GM21447 (cell line): Measurements from ENCODE around the gene LRRC8B.
"Not testable (repeated sequence)": the region's sequence is repeated elsewhere in the genome, so short reads cannot be mapped to it uniquely, and the experiment has no call there.

ENCODE experiments used
- ATAC-seq: cut with Tn5 transposase; IDR thresholded peaks from one replicate; pipeline ENCODE4 v1.9.1; 2021; ENCODE audit not compliant: unreplicated experiment

The LRRC8B gene

DNA sequence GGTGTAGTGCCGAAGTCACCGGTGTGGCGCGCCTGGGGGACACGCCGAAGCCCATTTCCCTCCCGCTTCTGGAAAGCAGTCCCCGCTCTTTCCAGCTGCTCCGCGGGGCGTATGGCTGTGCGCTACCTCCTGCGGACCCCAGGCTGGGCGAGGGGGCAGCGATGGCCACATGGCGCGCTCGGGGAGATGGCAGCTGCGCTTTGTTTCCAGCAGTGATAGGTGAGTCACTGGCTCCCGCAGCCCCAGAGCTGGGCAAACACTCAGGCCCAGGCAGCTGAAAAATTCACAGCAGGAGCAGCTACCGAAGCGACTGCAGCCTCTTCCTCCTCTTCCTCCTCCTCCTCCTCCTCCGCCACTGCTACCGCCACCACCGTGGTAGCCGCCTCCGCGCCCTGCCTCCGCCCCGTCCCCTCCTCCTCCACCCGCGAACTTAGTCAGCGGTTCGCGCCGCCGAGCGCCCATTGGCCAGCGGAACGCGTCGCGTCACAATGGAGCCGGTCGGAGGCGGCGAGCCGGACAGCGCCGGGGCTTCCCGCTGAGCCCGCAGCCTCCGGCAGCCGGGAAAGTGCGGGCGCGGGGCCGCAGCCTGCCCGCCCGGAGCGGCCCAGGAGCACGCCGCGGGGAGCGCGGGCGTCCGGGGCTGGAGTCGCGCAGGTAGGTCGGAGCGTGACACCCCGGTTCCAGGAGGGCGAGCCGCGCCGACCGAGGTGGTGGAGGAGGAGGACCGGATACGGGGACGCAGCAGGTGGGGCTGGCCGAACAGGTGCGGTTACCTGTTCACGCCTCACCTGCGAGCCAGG is at the start of gene LRRC8B:
LRRC8B (plus strand) TSS at position 461 of the 800 bp plus-strand sequence. CDS start 57,822 bp downstream, outside the sequence.
- peak; percentile 78 for ATAC-seq

DNA sequence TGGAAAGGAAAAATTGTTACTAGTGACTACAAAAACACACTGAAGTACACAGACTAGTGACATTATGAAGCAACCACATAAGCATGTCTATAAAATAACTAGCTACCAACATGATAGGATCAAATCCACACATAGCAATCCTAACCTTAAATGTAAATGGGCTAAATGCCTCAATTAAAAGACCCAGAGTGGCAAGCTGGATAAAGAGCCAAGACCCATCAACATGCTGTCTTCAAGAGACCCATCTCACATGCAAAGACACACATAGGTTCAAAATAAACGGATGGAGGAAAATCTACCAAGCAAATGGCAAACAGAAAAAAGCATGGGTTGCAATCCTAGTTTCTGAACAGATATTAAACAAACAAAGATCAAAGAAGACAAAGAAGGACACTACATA is 49.4 kb upstream of the LRRC8B start:
- ATAC-seq = no peak

DNA sequence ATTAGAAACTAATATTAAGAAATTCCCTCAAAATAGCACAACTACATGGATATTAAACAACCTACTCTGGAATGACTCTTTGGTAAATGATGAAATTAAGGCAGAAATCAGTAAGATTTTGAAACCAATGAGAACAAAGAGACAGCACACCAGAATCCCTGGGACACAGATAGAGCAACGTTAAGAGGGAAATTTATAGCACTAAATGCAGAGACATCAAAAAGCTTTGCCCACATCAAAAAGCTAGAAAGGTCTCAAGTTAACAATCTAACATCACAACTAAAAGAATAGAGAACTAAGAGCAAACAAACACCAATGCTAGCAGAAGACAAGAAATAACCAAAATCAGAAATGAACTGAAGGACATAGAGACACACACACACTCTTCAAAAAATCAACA is 48.6 kb upstream of the LRRC8B start:
- no peak for ATAC-seq

DNA sequence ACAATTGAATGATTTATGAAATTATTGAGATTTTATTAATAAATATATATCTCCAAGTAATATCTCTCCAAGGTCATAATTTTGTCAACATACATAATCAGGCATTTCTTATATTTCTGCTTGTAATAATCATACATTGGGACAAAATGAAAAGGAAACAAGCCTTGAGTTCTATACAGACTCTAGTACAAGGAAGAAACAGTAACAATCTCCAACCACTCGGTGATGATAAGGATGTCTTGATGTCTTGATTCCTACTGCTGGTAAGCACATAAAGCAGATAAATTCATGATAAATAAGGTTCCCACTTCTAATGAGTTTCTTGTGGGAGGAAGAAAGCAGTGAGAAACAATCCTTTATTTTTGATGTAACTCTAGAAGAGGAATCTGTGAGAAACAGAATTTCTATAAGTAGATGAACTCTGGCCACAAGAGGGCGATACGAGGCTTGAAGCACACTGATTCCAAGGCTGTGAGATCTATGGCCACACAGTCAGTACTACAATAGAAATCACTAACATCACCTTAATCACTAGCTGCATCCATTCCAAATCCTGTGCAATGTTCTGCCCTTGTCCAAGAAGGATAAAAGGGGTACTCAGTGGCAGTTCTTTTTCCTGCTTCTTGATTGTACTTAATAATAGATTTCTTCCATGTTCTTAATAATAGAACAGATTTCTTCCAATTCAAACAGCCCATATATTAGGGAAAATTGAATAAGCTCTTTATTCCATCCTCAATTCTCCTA is 41.4 kb upstream of the LRRC8B start:
- ATAC-seq = peak; percentile 57

DNA sequence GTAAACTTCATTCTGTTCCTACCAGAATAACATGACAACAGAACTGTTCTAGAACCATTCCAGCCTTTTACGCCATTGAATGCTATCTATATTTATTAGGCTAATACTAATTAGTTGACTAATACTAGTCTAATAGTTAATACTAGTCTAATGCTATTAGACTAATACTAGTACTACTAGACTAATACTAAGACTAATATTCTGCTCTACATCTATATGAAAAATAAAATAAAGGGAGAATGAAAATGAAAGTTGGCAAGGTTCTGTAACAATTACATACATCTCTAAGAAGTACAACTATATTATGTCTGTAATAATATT is 40.9 kb upstream of the LRRC8B start:
- no peak for ATAC-seq

DNA sequence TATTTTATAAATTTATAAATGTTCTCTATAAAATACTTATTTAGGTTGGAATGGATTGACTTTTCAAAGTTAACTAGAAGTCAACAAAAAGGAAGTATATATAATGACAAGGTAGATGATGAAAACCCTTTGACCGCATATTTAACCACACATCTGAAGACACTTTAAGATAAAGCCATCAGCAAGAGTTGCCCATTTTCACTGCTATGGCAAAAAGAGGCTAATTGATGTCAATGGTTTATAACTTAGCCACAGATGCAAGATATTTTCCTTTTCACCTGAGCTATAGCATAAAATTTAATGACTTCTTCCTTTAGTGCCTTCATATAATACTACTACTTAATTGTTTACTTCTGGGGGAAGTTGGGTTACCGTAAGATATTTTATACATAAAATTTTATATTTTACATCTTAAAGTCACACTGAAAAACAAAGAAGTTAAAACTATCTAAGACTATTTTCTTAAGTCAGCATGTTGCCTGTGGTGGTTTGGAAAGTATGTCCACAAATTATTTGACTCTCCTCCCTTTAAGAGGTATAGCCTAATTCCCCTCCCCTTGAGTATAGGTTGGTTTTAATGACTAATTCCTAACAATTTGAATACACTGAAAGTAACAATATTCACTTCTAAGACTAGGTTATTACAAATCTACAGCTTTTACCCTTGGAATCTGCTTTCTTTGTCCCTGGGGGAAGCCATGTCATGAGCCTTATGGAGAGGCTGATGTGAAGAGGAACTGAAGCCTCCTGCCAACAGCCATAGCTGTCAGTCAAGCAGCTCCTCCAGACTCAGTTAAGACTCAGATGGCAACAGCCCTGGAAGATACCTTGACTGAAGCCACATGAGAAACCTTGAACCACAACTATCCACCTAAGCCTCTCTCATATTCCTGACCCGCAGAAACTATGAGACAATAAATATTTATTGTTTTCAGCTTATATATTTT is 40.3 kb upstream of the LRRC8B start:
- ATAC-seq = no peak

DNA sequence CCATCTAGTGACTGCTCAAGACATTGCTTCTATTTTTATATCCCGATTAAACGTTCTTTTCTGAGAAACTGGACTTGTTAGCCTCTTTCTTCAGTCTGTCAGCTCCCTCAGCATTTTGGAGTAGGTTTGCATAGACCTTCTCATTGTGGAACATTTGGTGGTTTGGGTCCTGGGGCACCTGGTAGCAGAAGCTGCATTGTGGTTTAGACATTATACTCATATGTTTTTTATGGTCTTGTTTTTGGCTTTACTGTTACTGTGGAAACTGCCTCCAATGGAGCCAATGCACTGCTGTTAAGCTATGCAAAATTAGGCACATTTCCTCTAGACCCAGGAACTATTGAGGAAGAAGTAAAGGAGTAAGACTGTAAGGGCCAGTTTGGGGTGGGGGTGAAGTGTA is 36.7 kb upstream of the LRRC8B start:
- no peak for ATAC-seq

DNA sequence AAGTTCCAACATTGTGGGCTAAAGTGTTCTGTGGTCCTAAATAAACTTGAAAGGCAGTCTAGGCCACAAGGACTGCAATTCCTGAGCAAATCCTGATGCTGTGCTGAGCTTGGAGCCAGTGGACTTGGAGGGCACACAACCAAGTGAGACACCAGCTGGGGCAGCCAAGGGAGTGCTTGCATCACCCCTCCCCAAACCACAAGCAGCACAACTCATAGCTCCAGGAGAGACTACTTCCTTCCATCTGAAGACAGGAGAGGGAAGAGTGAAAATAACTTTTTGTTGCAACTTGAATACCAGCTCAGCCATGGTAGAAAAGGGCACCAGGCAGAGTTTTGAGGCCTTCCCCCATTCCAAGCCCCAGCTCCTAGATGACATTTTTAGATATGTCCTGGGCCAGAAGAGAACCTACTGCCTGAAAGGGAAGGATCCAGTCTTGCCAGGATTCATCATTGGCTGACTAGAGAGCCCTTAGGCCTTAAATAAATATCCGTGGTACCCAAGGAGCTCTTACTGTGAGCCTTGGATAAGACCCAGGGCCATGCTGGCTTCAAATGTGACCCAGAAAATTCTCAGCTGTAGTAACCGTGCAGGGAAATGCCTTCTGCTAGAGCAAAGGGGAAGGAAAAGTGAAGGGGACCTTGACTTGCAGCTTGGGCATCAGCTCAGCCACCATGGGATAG is 35.4 kb upstream of the LRRC8B start:
- no peak for ATAC-seq

DNA sequence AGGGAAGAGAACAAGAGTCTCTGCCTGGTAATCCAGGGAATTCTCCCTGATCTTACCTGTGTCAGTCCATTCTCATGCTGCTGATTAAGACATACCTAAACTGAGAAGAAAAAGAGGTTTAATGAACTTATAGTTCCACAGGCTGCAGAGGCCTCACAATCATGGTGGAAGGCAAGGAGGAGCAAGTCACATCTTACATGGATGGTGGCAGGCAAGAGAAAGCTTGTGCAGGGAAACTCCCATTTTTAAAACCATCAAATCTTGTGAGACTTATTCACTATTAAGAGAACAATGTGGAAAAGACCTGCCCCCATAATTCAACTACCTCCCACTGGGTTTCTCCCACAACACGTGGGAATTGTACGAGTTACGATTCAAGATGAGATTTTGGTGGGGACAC is 34.2 kb upstream of the LRRC8B start:
- no peak for ATAC-seq

DNA sequence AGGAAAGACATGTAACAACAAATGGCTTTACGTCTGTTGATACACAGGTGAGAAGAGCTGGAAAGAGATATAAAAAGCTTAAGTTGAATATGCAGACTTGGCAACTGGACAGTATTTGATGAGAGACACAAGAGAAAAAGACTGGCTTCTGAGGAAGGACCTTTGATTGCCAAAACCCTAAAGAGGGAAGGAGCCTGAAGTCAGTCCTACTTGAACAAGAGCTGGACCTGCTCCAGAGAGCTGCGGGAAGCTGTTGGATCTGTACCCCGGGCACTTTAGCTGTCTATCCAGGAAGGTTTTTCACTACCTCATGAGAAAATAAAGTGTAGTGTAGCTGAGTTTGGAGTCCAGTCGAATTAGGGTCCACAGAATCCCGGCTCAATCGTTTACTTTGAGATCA is 25.3 kb upstream of the LRRC8B start:
- no peak for ATAC-seq

DNA sequence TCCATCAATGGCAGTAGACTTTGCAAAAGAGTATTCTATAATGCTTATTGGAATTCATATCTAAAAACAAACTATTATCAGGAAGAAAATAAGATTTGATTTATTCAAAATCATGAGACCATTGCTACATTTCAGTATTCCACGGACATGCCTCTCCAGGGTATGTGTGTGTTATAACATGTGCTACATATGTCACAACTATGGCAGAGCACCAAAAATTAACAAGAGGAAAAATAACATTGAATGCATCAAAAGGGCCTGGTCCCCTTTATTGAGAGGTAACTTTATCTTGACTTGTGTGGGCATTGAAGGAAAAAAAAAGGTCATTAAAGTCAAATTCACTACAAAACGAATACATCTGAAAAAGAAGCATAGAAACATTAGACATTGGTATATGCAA is 22.6 kb upstream of the LRRC8B start:
- ATAC-seq = no peak

DNA sequence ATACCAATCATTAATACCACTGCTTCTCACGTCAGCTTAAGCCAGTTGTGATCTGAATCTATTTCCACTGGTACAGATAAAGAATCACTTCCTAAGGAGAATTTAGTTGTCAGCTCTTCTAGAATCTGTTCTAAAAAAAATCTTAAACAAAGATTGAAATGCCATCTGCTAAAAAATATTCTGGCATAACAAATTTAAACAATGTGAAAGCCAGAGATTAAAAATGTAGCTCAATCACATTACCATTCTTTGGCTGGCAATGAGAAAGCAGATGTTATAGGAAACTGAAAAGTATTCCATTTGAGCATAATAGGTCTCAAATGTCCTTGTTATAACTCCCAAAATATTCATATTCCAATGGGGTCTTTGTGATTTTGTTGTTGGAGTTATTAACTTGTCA is 21.7 kb upstream of the LRRC8B start:
- no peak for ATAC-seq

DNA sequence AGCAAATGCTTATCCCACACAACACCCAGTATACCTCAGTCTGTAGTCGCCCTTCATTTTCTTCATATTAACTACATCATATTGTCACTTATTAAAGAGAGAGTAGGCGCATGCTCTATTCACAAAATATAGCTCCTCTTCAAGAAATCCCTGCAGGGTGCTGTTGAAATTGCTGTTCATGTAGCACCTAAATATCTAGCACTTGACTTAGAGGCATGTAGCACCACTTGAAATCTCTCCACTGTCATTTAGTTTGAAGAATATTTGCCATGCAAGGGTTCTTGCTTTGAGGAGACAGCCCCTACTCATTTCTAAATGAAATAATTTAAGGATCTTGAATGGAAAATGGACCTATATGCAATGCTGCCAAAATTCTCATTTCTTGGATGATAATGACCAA is 20.9 kb upstream of the LRRC8B start:
- no peak for ATAC-seq

DNA sequence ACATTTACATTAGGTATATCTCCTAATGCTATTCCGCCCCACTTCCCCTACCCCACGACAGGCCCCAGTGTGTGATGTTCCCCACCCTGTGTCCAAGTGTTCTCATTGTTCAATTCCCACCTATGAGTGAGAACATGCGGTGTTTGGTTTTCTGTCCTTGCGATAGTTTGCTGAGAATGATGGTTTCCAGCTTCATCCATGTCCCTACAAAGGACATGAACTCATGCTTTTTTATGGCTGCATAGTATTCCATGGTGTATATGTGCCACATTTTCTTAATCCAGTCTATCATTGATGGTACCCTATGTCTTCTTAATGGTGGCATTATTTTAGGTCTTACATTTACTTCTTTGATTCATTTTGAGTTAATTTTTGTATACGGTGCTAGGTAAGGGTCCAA is 14.6 kb upstream of the LRRC8B start:
- ATAC-seq = not testable (repeated sequence)

DNA sequence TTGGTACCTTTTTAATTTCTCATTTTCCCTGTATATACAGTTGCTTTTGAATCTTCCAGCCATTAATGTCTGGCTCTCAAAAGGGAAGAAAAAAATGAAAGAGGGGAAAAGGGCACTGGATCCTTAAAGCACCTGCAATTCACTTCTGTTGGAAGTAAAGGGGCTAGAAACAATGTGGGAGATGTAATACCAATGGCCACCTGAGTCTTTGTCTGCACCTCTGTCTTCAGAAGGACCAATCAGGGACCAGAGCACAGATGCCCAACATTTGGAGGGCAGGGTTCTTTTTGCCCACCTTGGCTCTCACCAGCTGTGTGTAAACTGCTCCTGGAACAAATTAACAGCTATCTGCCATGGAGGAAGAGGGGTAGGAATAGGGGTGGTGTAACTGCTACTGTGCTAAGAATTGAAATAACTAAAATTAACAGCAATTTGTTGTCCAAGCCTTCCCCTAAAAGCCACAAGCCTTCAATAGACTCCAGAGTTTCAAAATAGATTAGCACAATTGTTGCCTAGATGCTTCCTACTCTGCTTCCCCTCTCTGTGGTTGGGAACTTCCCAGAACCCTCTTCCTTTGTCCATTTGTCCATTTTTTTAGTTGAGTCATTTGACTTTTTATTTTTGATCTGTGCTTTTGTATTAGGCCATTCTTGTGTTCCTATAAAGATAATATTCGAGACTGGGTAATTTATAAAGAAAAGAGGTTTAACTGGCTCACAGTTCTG is 11.5 kb upstream of the LRRC8B start:
- no peak for ATAC-seq

DNA sequence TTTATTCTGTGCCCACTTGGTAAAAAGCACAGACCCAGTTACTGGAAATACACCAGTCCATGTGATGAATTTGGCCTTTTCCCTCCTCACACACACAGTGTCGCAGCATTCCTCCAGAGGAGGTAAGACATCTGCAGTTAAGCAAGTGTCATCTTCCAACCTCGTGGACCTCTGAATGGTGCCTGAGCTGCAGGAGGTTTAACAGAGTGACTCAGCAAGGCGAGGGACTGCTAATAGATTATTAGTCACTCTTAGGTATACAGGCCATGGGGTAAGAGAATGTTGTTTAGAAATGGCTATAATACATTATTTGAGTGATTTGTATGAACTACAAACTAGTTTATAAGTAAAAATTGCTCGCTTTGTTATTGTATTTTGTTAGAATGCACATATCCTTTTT is 8.6 kb upstream of the LRRC8B start:
- no peak for ATAC-seq

DNA sequence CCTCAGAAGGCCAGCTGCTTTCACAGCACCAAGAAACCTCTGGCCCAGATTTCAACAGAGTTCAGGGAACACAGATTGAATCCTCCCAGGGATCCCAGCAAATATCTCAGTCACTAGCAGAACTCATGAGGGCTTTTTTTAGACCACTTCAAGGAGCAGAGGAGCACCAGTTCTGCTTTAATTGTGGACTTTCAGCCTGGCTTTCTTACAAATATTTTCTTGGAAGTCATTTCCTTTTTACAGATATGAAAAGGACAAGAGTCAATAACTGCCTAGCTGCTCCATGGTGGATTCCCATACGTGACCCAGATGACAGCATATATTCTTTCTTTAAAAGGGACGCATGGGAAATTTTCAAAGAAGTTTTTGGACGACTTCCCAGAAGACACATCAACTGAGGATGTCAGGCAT is 6.4 kb upstream of the LRRC8B start:
- ATAC-seq = no peak

DNA sequence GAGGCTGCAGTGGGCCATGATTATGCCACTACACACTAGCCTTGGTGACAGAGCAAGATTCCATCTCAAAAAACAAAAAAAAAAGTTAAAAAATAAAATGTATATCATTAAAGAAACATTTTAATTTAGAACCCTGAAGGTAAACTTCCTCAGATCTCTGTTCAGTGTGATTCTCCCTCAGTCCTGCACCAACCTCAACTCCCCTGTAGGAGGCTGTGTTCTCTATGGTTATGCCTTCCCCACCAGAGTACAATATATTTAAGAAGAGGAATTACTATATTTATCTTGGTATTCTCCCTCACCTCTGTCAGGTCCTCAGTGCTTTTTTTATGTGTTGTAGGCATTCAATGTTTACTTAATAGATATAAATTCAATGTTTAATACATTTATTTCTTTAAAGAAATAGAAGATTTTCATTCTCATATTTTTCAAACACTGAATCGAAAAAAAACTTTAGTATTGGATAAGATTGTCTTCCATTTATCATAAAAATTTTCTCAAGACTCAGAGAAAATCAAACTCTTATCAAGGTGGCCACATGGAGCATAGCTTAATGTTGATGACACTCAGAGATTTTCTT is 4.8 kb upstream of the LRRC8B start:
- no peak for ATAC-seq

DNA sequence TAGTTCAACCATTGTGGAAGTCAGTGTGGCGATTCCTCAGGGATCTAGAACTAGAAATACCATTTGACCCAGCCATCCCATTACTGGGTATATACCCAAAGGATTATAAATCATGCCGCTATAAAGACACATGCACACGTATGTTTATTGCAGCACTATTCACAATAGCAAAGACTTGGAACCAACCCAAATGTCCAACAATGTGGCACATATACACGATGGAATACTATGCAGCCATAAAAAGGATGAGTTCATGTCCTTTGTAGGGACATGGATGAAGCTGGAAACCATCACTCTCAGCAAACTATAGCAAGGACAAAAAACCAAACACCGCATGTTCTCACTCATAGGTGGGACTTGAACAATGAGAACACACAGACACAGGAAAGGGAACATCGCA is 2.7 kb upstream of the LRRC8B start:
- ATAC-seq = not testable (repeated sequence)
